Ovary (tissue), 10 donors: Measurements from ENCODE around the gene RPIA. TPM values are rescaled to one million over a fixed set of nuclear protein-coding genes. Genes with fewer than 3 reads are reported as not detected.
"Not testable (repeated sequence)": the region's sequence is repeated elsewhere in the genome, so short reads cannot be mapped to it uniquely, and the experiment has no call there.

Experiments
- DNase-seq, 5 donors: peaks; one replicate each; pipeline ENCODE4 v3.0.0-alpha.2; 2019 to 2020
- H3K27ac ChIP-seq, 2 donors: fragments of 200-600 bp; one replicate each; pipeline versions ENCODE4 v1.5.1 to v1.8.0; 2019 to 2022
- H3K27me3 ChIP-seq: fragments of 200-600 bp; one replicate; pipeline ENCODE4 v1.8.0; 2022
- H3K36me3 ChIP-seq: fragments of 200-600 bp; sonication (generic); one replicate; pipeline ENCODE4 v1.5.1; 2019
- H3K4me1 ChIP-seq: one replicate; pipeline ENCODE4 v1.8.1; 2013; ENCODE audit warnings: mild to moderate bottlenecking, moderate library complexity; ENCODE audit not compliant: insufficient read depth
- H3K4me3 ChIP-seq: fragments of 200-600 bp; sonication (generic); one replicate; pipeline ENCODE4 v1.5.1; 2017
- H3K9me3 ChIP-seq, 2 donors: fragments of 200-600 bp in 1 of 2; sonication (generic) in 1 of 2; one replicate each; pipeline versions ENCODE4 v1.5.1 to v1.8.1; 2013 to 2019; ENCODE audit warnings: mild to moderate bottlenecking in 1 of 2, moderate library complexity in 1 of 2
- EP300 ChIP-seq: sonication (generic); formaldehyde crosslinking; IDR thresholded peaks from one replicate; pipeline ENCODE4 v1.6.1; 2017; ENCODE audit warnings: antibody characterized with exemption
- POLR2A ChIP-seq: fragments of 450-650 bp; IDR thresholded peaks from one replicate; pipeline ENCODE4 v1.6.1; 2017; ENCODE audit warnings: antibody characterized with exemption, mild to moderate bottlenecking, moderate library complexity
- WGBS, 3 donors: extraction: QIAGEN DNeasy Blood & Tissue Kit in 1 of 3; methylation state at CpG; one replicate each; pipeline versions ENCODE4 v1.1.5 to v1.1.7; 2013 to 2017; 5-methylcytosine and 5-hydroxymethylcytosine counted together
- intact Hi-C, 4 donors: fragments of 100-400 bp; cut with DNase I; formaldehyde crosslinking; loops; one replicate each; pipeline versions ENCODE4 v1.11.0 to v1.15.1; 2022 to 2023
- long read RNA-seq, 3 donors: library from polyadenylated mRNA in 2 of 3; unstranded in 2 of 3; transcript quantifications; one replicate each; pipeline ENCODE4 v2.0.0 and lab custom pipeline, GENCODE V29; 2021 to 2026
- polyA plus RNA-seq, 2 donors: library from polyadenylated mRNA; stranded (reverse); fragments of 200-250 nt in 1 of 2; fragments of 350-450 nt in 1 of 2; fragmentation: Illumina TruSeq in 1 of 2; extraction: RNeasy Lipid Tissue Mini Kit (QIAGEN cat#74804) in 1 of 2; gene quantifications; one replicate each; pipeline ENCODE4 v1.2.3, GENCODE V29; 2013 to 2014
- total RNA-seq, 7 donors: library from RNA; depleted of rRNA in 2 of 7; stranded (reverse); fragments of >200 nt in 2 of 7; fragmentation: NEBNext Ultra II Directional in 3 of 7; extraction: Animal tissue kit (Norgen Biotek cat#: 25700) in 3 of 7; gene quantifications; one replicate each; pipeline versions ENCODE4 v1.1.0 to v1.2.4, GENCODE V29; 2016 to 2023
- TF ChIP-seq, protein P1 (sequence below), 3 donors: fragments of 450-650 bp in 2 of 3; fragments of 200-600 bp in 1 of 3; IDR thresholded peaks; one replicate each; pipeline versions ENCODE4 v1.5.1 to v1.8.0; 2016 to 2022; ENCODE audit warnings: antibody characterized with exemption in 3 of 3, mild to moderate bottlenecking in 1 of 3
- donor health status: DM: no; HTN: no; CAD: no; lungs with moderate emphysema.
- donor health status: DM: no; HTN: no; CAD: no.
- donor health status: Bipolar disorder and iron deficiency.
- donor health status: DM: yes; HTN: yes; CAD: no.
- donor health status: DM: no; HTN: no; CAD: no.
- donor health status: DM: yes; HTN: yes; CAD: no.

Gene RPIA
- total RNA-seq (10 to 100 TPM; 10.4 to 19.3 (median 15.4) TPM), polyA plus RNA-seq (10 to 100 TPM; 14.1 to 17.9 TPM)
- long read RNA-seq, donor 1, transcript RPIA-201 (9 exons, 1,848 nt): major isoform, 24 of 26 reads
- long read RNA-seq, donor 1, partial matches to known transcripts: 2 of 26 reads
- long read RNA-seq, donor 1, other reads (novel, unspliced or antisense): 0 of 26 reads
- long read RNA-seq, donor 2, transcript RPIA-201 (9 exons, 1,848 nt): major isoform, 13 of 13 reads
- long read RNA-seq, donor 2, partial matches to known transcripts: 0 of 13 reads
- long read RNA-seq, donor 2, other reads (novel, unspliced or antisense): 0 of 13 reads
- long read RNA-seq, donor 3, transcript RPIA-201 (9 exons, 1,848 nt): major isoform, 19 of 20 reads
- long read RNA-seq, donor 3, partial matches to known transcripts: 0 of 20 reads
- long read RNA-seq, donor 3, other reads (novel, unspliced or antisense): 1 of 20 reads

DNA sequence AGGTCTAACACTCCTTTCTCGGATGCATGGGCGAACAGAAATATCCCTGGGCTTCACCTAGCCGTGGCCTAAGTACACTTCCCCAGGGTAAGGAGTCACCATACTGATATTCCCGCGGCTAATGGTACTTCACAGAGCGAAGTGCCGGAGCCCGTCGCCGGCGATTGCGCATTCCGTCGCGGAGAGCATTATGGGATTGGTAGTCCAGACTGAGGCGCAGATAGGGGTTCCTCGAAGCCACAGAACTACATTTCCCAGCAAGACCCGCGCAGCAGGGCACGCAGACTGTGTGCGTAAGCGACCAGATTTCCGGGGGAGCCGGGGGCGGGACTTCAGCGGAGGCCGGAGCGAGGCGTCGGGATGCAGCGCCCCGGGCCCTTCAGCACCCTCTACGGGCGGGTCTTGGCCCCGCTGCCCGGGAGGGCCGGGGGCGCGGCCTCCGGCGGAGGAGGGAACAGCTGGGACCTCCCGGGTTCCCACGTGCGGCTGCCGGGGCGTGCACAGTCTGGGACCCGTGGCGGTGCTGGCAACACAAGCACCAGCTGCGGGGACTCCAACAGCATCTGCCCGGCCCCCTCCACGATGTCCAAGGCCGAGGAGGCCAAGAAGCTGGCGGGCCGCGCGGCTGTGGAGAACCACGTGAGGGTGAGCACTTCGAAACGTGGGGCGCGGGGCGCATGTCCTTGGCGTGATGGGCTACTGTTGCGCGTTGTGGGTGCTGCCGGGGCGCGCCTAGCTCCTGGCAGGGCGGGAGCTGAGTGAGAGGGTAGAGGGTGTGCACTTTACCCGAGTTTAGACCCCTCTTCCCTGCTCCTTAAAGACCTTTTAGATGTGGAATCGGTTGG, at the start of gene RPIA:
RPIA (plus strand) TSS at position 335 of the 845 bp plus-strand sequence; CDS start at position 361, 26 bp downstream.
- peak within 1 kb of the TSS in 1 of 2 donors; percentile 47 for H3K27ac ChIP-seq
- intact Hi-C loops: loop anchor here in 1 of 4 donors (5.0 kb wide), 1 partner anchor 64 kb away; the partner anchor contains the start of gene EIF2AK3
- peak within 1 kb of the TSS; percentile 73 for H3K4me3 ChIP-seq
- TF ChIP-seq, protein P1, sequence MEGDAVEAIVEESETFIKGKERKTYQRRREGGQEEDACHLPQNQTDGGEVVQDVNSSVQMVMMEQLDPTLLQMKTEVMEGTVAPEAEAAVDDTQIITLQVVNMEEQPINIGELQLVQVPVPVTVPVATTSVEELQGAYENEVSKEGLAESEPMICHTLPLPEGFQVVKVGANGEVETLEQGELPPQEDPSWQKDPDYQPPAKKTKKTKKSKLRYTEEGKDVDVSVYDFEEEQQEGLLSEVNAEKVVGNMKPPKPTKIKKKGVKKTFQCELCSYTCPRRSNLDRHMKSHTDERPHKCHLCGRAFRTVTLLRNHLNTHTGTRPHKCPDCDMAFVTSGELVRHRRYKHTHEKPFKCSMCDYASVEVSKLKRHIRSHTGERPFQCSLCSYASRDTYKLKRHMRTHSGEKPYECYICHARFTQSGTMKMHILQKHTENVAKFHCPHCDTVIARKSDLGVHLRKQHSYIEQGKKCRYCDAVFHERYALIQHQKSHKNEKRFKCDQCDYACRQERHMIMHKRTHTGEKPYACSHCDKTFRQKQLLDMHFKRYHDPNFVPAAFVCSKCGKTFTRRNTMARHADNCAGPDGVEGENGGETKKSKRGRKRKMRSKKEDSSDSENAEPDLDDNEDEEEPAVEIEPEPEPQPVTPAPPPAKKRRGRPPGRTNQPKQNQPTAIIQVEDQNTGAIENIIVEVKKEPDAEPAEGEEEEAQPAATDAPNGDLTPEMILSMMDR (IDR thresholded peaks at IDR 0.05): peak; percentile 45 to 81 (median 74)
- TF ChIP-seq POLR2A (peak; percentile 23), EP300 (no peak)
- no peaks in the 10 kb centered on the region for H3K27me3 ChIP-seq
- peak; percentile 98 to 99 (median 98) for DNase-seq
- H3K4me1 ChIP-seq: peaks cover 9% of the 10 kb centered on the region
- no peaks in the 10 kb centered on the region for H3K9me3 ChIP-seq
- WGBS, 3 donors: 0% methylated on average over 60 to 71 of the region's 71 CpGs
- no peaks in the 10 kb centered on the region for H3K36me3 ChIP-seq

DNA sequence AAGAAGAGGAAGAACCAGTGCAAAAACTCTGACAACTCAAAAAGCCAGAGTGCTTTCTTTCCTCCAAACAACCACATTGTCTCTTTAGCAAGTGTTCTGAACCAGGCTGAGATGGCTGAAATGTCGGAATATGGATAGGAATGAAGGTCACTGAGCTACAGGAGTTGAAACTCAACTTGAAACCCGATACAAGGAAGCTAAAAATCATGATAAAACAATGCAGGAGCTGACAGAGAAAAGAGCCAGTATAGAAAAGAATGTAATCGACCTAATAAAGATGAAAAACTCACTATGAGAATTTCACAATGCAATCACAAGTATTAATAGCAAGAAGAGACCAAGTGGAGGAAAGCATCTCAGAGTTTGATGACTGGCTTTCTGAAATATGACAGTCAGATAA, 49.2 kb upstream of the RPIA start:
- H3K36me3 ChIP-seq: no peaks in the 10 kb centered on the region
- no peak overlapping the region for H3K27ac ChIP-seq
- H3K27me3 ChIP-seq: no peaks in the 10 kb centered on the region
- peaks cover 0 to 3% of the 10 kb centered on the region in 2 donors for H3K9me3 ChIP-seq
- intact Hi-C loops: no loop called here
- 42 to 56% (median 47%) methylated on average over 3 of the region's 3 CpGs for WGBS, 3 donors
- TF ChIP-seq POLR2A: no peak
- no peak for TF ChIP-seq EP300
- TF ChIP-seq, protein P1 (IDR thresholded peaks at IDR 0.05): no peak
- H3K4me3 ChIP-seq: no peak overlapping the region
- DNase-seq: no peak
- no peaks in the 10 kb centered on the region for H3K4me1 ChIP-seq

DNA sequence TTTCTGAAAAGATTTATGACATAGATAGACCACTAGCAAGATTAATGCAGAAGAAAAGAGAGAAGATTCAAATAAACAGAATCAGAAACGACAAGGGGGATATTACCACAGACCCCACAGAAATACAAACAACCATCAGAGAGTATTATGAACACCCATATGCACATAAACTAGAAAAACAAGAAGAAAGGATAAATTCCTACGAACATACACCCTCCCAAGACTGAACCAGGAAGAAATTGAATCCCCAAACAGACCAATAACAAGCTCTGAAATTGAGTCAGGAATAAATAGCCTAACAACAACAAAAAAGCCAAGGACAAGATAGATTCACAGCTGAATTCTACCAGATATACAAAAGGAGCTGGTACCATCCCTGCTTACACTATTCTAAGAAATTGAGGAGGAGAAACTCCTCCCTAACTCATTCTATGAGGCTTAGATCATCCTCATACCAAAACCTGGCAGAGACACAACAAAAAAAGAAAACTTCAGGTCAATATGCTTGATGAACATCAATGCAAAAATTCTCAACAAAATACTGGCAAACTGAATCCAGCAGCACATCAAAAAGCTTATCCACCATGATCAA, 46.1 kb upstream of the RPIA start:
- H3K9me3 ChIP-seq, intact Hi-C loops, H3K27me3 ChIP-seq, H3K4me3 ChIP-seq, H3K27ac ChIP-seq, DNase-seq, H3K4me1 ChIP-seq, H3K36me3 ChIP-seq: not testable (repeated sequence)
- 53 to 66% (median 56%) methylated on average over 2 of the region's 2 CpGs for WGBS, 3 donors

DNA sequence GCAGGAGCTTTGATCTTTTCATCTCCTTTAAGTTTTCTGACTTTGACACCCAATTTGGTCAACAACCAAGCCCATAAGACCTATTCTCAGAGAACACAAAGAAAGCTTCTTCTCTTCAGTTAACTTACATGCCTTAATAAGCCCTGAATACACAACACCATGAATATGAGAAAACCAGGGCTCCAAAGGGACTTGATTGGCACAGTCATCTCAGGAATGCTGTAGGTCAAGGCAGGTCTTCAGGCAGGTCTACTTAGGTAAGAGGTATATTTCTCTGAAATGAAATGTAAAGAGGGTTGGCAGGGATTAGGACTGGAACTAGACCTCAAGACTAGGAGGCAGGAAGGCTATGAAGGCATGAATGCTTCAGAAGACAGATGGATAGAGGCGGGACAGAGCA, 39.8 kb upstream of the RPIA start:
- intact Hi-C loops: no loop called here
- Histone ChIP-seq H3K36me3 (no peaks in the 10 kb centered on the region), H3K4me3 (no peak overlapping the region), H3K27ac (no peak overlapping the region), H3K4me1 (no peaks in the 10 kb centered on the region), H3K9me3 (no peaks in the 10 kb centered on the region), H3K27me3 (no peaks in the 10 kb centered on the region)
- TF ChIP-seq, protein P1 (IDR thresholded peaks at IDR 0.05): no peak
- no peak for TF ChIP-seq EP300
- TF ChIP-seq POLR2A: no peak
- 75 to 87% (median 81%) methylated on average over 1 of the region's 1 CpG for WGBS, 3 donors
- no peak for DNase-seq
